ENCODE data around the gene PNPO. TPM values are rescaled to one million over a fixed set of nuclear protein-coding genes. Genes with fewer than 3 reads are reported as not detected.
A peak's percentile ranks its signal among the peaks of the same experiment; 100 is the strongest.

PNPO gene
- total RNA-seq, 2 donors from 2014 or later = 16.9 to 28.9 TPM

GRCh38 chr17:47969930-47970724 lies 28.8 kb downstream of the PNPO start:
- Histone ChIP-seq H3K36me3 (peaks cover 14% of the 10 kb centered on the region), H3K27ac (no peak overlapping the region), H3K4me1 (ENCODE audit: control insufficient read depth in 1 of 2, low read depth in 2 of 2) (peaks cover 6 to 13% of the 10 kb centered on the region in 2 donors), H3K9me3 (no peaks in the 10 kb centered on the region), H3K27me3 (replicated peaks; ENCODE audit: insufficient read depth) (no peaks in the 10 kb centered on the region), H3K4me3 (peak overlapping the region; percentile 93)
- ATAC-seq (ENCODE audit: insufficient number of reproducible peaks, low FRiP score, low read depth) (peak; percentile 25), DNase-seq (ENCODE audit: low spot score) (no peak)
- no peak for TF ChIP-seq CTCF (IDR thresholded peaks at IDR 0.05)

DNA sequence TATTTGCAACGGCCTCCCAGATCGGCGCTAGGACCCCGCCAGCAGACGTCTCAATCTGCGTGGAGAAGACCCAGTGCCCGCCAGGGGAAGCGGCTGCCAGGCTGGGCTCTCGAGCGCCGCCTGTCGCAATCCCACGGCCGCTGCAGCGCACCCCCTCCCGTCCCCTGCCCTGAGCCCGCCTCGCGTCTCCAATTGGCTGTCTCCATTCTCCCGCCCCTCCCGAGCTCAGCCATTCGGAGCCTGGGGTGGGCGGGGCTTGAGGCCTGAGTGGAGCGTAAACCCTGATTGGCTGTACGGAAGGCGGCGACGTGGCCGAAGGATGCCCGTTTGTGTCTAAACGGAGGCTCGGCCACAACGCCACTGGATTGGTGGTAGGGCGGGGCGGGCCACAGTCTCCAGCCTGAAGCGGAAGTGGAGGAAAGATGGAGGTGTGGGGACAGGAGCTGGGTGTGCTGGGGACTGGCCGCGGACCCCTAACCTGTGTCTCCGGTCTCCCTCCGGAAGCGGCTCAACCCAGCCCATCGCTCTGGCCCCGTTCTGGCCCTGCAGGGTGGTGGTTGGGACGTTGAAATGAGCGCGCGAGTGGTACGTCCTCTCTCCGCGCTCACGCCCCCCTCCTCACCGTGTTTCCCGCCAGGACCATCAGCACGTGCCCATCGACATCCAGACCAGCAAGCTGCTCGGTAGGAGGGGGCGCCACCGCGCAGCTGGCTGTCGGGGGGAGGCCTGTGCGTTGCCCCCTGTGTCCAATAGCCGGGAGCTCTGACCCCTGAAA lies 29.5 kb downstream of the PNPO start, which contains the start of gene CDK5RAP3:
TSS of gene CDK5RAP3 (plus strand) at position 389 of the 775 bp plus-strand sequence. CDS start at position 423, 34 bp downstream.
- ATAC-seq (ENCODE audit: insufficient number of reproducible peaks, low FRiP score, low read depth) (peak; percentile 97), DNase-seq (ENCODE audit: low spot score) (peak; percentile 100)
- H3K4me3 ChIP-seq = peak within 1 kb of the TSS; percentile 93
- peaks cover 6 to 13% of the 10 kb centered on the region in 2 donors for H3K4me1 ChIP-seq (ENCODE audit: control insufficient read depth in 1 of 2, low read depth in 2 of 2)
- no peaks in the 10 kb centered on the region for H3K27me3 ChIP-seq (replicated peaks; ENCODE audit: insufficient read depth)
- peak; percentile 87 for TF ChIP-seq CTCF (IDR thresholded peaks at IDR 0.05)
- no peaks in the 10 kb centered on the region for H3K9me3 ChIP-seq
- H3K36me3 ChIP-seq = peaks cover 22% of the 10 kb centered on the region
- peak within 1 kb of the TSS; percentile 62 to 79 for H3K27ac ChIP-seq

DNA sequence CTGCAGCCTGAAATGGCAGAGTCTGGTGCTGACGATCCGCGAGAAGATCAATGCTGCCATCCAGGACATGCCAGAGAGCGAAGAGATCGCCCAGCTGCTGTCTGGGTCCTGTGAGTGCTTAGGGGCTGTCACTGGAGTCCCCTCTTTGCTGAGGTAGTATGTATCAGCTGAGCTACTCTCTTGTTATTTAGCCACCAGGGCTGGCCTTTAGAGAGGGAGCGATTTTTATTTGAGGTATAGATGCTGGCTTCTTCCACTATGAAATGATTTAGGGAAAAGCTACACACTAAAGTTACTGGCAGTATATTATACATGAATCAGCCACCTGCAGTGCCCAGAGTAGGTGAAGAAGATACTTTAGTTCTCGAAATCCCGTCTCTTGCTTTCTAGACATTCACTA lies 32.2 kb downstream of the PNPO start:
- Histone ChIP-seq H3K4me3 (no peak overlapping the region), H3K27me3 (replicated peaks; ENCODE audit: insufficient read depth) (no peaks in the 10 kb centered on the region), H3K9me3 (no peaks in the 10 kb centered on the region), H3K27ac (no peak overlapping the region), H3K4me1 (ENCODE audit: control insufficient read depth in 1 of 2, low read depth in 2 of 2) (peaks cover 6 to 13% of the 10 kb centered on the region in 2 donors), H3K36me3 (peaks cover 35% of the 10 kb centered on the region)
- no peak for TF ChIP-seq CTCF (IDR thresholded peaks at IDR 0.05)
- no peak for ATAC-seq (ENCODE audit: insufficient number of reproducible peaks, low FRiP score, low read depth)
- no peak for DNase-seq (ENCODE audit: low spot score)

- peaks cover 49% of the 10 kb centered on the region for H3K36me3 ChIP-seq
- no peaks in the 10 kb centered on the region for H3K9me3 ChIP-seq
- H3K27me3 ChIP-seq (replicated peaks; ENCODE audit: insufficient read depth) = no peaks in the 10 kb centered on the region
- no peak for ATAC-seq (ENCODE audit: insufficient number of reproducible peaks, low FRiP score, low read depth)
- no peak overlapping the region for H3K27ac ChIP-seq
- peaks cover 6 to 13% of the 10 kb centered on the region in 2 donors for H3K4me1 ChIP-seq (ENCODE audit: control insufficient read depth in 1 of 2, low read depth in 2 of 2)
- no peak overlapping the region for H3K4me3 ChIP-seq
- no peak for DNase-seq (ENCODE audit: low spot score)
- no peak for TF ChIP-seq CTCF (IDR thresholded peaks at IDR 0.05)
These were observed 33.9 kb downstream of the PNPO start for GRCh38 chr17:47975189-47975822.

- Histone ChIP-seq H3K27me3 (replicated peaks; ENCODE audit: insufficient read depth) (no peaks in the 10 kb centered on the region), H3K36me3 (peaks cover 54% of the 10 kb centered on the region), H3K9me3 (no peaks in the 10 kb centered on the region), H3K4me3 (no peak overlapping the region), H3K4me1 (ENCODE audit: control insufficient read depth in 1 of 2, low read depth in 2 of 2) (peaks cover 6 to 13% of the 10 kb centered on the region in 2 donors), H3K27ac (no peak overlapping the region)
- no peak for DNase-seq (ENCODE audit: low spot score)
- no peak for ATAC-seq (ENCODE audit: insufficient number of reproducible peaks, low FRiP score, low read depth)
- TF ChIP-seq CTCF (IDR thresholded peaks at IDR 0.05) = no peak
These were observed 34.4 kb downstream of the PNPO start for GRCh38 chr17:47975823-47976205.

Data from thoracic aorta (tissue), 2 donors.